CD8-positive, alpha-beta memory T cell (primary cell): ENCODE measurements around the gene METTL21C. TPM values are rescaled to one million over a fixed set of nuclear protein-coding genes. Genes with fewer than 3 reads are reported as not detected.

Experiments used
- CTCF ChIA-PET: fragments of 350-600 bp; sonication (Branson Sonifier 250); formaldehyde crosslinking; loops from one replicate; lab custom pipeline; 2021; ENCODE audit warnings: antibody characterized with exemption; lab: Charles Lee
- POLR2A ChIA-PET: fragments of 350-600 bp; sonication (Branson Sonifier 250); formaldehyde crosslinking; loops from one replicate; lab custom pipeline; 2021; ENCODE audit warnings: antibody characterized with exemption; lab: Charles Lee
- DNase-seq, 5 donors: peaks; one replicate each; pipeline versions ENCODE4 v3.0.0 to v3.0.0-alpha.2; 2020 to 2022; ENCODE audit warnings: mixed read lengths in 1 of 5
- H3K27ac ChIP-seq: one replicate; pipeline ENCODE4 v1.7.0; 2013; ENCODE audit warnings: low read depth, mild to moderate bottlenecking, low read length, moderate library complexity
- H3K27me3 ChIP-seq: 2 replicates; pipeline ENCODE4 v1.7.0; 2013; ENCODE audit warnings: low read length, mild to moderate bottlenecking; ENCODE audit not compliant: insufficient read depth, poor library complexity, severe bottlenecking
- H3K36me3 ChIP-seq: 2 replicates; pipeline ENCODE4 v1.7.0; 2013; ENCODE audit warnings: mild to moderate bottlenecking, low read length, moderate library complexity; ENCODE audit not compliant: insufficient read depth
- H3K4me1 ChIP-seq: 2 replicates; pipeline ENCODE4 v1.7.0; 2013; ENCODE audit warnings: mild to moderate bottlenecking, low read length, moderate library complexity; ENCODE audit not compliant: insufficient read depth
- H3K4me3 ChIP-seq: 2 replicates; pipeline ENCODE4 v1.7.0; 2013; ENCODE audit warnings: mild to moderate bottlenecking, low read length
- H3K9me3 ChIP-seq: 2 replicates; pipeline ENCODE4 v1.7.0; 2013; ENCODE audit warnings: mild to moderate bottlenecking, low read length
- H3K27ac Mint-ChIP-seq, 8 donors: one replicate each; pipeline ENCODE4 v1.8.0; 2020 to 2021; ENCODE audit warnings: mixed read lengths in 8 of 8, mild to moderate bottlenecking in 6 of 8, inconsistent platforms in 3 of 8, moderate library complexity in 3 of 8
- H3K27me3 Mint-ChIP-seq, 2 donors: one replicate each; pipeline ENCODE4 v1.8.0; 2020 to 2021; ENCODE audit warnings: mixed read lengths in 2 of 2, mild to moderate bottlenecking in 1 of 2, moderate library complexity in 1 of 2
- H3K36me3 Mint-ChIP-seq, 3 donors: one replicate each; pipeline ENCODE4 v1.8.0; 2020 to 2021; ENCODE audit warnings: mixed read lengths in 3 of 3, inconsistent platforms in 1 of 3, mild to moderate bottlenecking in 1 of 3
- H3K4me1 Mint-ChIP-seq, 3 donors: one replicate each; pipeline ENCODE4 v1.8.0; 2020 to 2021; ENCODE audit warnings: mixed read lengths in 3 of 3, inconsistent platforms in 1 of 3, mild to moderate bottlenecking in 1 of 3
- H3K4me3 Mint-ChIP-seq, 7 donors: one replicate each; pipeline ENCODE4 v1.8.0; 2020 to 2021; ENCODE audit warnings: mixed read lengths in 7 of 7, mild to moderate bottlenecking in 6 of 7, moderate library complexity in 4 of 7, inconsistent platforms in 2 of 7
- H3K9me3 Mint-ChIP-seq, 5 donors: one replicate each; pipeline ENCODE4 v1.8.0; 2020 to 2022; ENCODE audit warnings: mixed read lengths in 5 of 5, mild to moderate bottlenecking in 3 of 5, moderate library complexity in 2 of 5, inconsistent platforms in 1 of 5
- polyA plus RNA-seq: library from polyadenylated mRNA; unstranded; fragments of 300-500 nt; fragmentation: Illumina TruSeq; gene quantifications from one replicate; pipeline ENCODE4 v1.2.3, GENCODE V29; 2021
- total RNA-seq, 2 experiments: library from RNA; stranded (reverse); gene quantifications; one replicate each; pipeline ENCODE4 v1.2.3, GENCODE V29; 2021

METTL21C gene
- total and polyA plus RNA-seq, 3 experiments from 2014 or later, result not detected

DNA sequence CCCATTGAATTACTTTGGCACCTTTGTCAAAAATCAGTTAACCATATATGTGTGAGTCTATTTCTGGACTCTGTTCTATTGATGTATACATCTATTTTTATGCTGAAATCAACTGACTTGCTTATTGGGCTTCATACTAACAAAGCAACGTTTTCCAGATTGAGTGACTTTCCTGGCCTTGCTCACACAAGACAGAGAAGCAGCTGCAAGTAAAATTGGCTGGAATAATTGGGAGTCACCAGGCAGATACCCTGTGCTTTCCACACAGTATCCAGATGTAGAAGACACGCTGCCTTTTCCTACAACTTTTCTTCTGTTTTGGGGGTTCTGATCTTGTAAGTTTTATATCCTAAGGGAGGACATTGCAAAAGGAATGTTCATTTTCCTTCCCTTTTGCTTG lies 11.2 kb downstream of the METTL21C start:
- H3K4me1 ChIP-seq, result peaks cover 19% of the 10 kb centered on the region
- no peak overlapping the region for H3K27ac ChIP-seq
- no peaks in the 10 kb centered on the region for H3K36me3 ChIP-seq
- no peak overlapping the region for H3K4me3 ChIP-seq
- Mint-ChIP-seq H3K27me3 (no peaks in the 10 kb centered on the region), H3K4me1 (peaks cover 31 to 43% (median 40%) of the 10 kb centered on the region in 3 donors), H3K4me3 (no peak overlapping the region), H3K36me3 (peaks cover 0 to 11% (median 2%) of the 10 kb centered on the region in 3 donors), H3K27ac (peak overlapping the region in 2 of 8 donors; percentile 43 to 58), H3K9me3 (no peaks in the 10 kb centered on the region)
- H3K27me3 ChIP-seq, result no peaks in the 10 kb centered on the region
- ChIA-PET CTCF (no interaction called here), POLR2A (no interaction called here)
- no peaks in the 10 kb centered on the region for H3K9me3 ChIP-seq
- no peak for DNase-seq

DNA sequence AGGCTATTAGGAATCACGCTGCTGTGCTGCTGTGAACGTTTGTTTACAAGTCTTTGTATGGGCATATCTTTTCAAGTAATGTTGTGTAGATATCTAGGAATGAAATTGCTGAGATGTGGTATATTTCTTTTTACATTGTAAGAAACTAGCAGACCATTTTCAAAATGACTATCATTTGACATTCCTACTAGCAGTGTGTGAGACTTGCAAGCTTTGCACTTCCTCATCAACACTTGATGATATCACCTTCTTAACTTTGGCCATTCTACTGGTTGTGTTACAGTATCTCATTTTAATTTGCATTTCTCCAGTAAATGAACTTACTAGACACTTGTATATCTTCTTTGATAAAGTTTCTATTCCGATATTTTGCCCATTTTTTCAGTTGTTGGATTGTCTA lies 12.1 kb downstream of the METTL21C start:
- peak overlapping the region in 5 of 8 donors; percentile 8 to 31 (median 19) for H3K27ac Mint-ChIP-seq
- DNase-seq, result no peak
- H3K27ac ChIP-seq, result no peak overlapping the region
- H3K9me3 Mint-ChIP-seq, result no peaks in the 10 kb centered on the region
- peaks cover 15% of the 10 kb centered on the region for H3K4me1 ChIP-seq
- no peak overlapping the region for H3K4me3 Mint-ChIP-seq
- peaks cover 2 to 14% (median 4%) of the 10 kb centered on the region in 3 donors for H3K36me3 Mint-ChIP-seq
- H3K27me3 ChIP-seq, result no peaks in the 10 kb centered on the region
- H3K4me1 Mint-ChIP-seq, result peaks cover 31 to 43% (median 38%) of the 10 kb centered on the region in 3 donors
- H3K27me3 Mint-ChIP-seq, result no peaks in the 10 kb centered on the region
- ChIA-PET CTCF (no interaction called here), POLR2A (no interaction called here)
- no peak overlapping the region for H3K4me3 ChIP-seq
- H3K36me3 ChIP-seq, result no peaks in the 10 kb centered on the region
- H3K9me3 ChIP-seq, result no peaks in the 10 kb centered on the region

GRCh38 chr13:102682211-102682610 lies 12.6 kb downstream of the METTL21C start:
- no peak for DNase-seq
- Mint-ChIP-seq H3K4me3 (no peak overlapping the region), H3K27ac (peak overlapping the region in 2 of 8 donors; percentile 4 to 24), H3K27me3 (no peaks in the 10 kb centered on the region), H3K36me3 (peaks cover 3 to 19% (median 9%) of the 10 kb centered on the region in 3 donors), H3K4me1 (peaks cover 27 to 40% (median 33%) of the 10 kb centered on the region in 3 donors), H3K9me3 (no peaks in the 10 kb centered on the region)
- POLR2A ChIA-PET, result interaction anchor here (1.4 kb wide), 1 partner anchor 86 kb away, joined by 3 read pairs; no protein-coding TSS in a partner anchor
- no peak overlapping the region for H3K27ac ChIP-seq
- H3K4me3 ChIP-seq, result no peak overlapping the region
- peaks cover 11% of the 10 kb centered on the region for H3K4me1 ChIP-seq
- H3K36me3 ChIP-seq, result no peaks in the 10 kb centered on the region
- no peaks in the 10 kb centered on the region for H3K9me3 ChIP-seq
- no peaks in the 10 kb centered on the region for H3K27me3 ChIP-seq
- CTCF ChIA-PET, result no interaction called here

DNA sequence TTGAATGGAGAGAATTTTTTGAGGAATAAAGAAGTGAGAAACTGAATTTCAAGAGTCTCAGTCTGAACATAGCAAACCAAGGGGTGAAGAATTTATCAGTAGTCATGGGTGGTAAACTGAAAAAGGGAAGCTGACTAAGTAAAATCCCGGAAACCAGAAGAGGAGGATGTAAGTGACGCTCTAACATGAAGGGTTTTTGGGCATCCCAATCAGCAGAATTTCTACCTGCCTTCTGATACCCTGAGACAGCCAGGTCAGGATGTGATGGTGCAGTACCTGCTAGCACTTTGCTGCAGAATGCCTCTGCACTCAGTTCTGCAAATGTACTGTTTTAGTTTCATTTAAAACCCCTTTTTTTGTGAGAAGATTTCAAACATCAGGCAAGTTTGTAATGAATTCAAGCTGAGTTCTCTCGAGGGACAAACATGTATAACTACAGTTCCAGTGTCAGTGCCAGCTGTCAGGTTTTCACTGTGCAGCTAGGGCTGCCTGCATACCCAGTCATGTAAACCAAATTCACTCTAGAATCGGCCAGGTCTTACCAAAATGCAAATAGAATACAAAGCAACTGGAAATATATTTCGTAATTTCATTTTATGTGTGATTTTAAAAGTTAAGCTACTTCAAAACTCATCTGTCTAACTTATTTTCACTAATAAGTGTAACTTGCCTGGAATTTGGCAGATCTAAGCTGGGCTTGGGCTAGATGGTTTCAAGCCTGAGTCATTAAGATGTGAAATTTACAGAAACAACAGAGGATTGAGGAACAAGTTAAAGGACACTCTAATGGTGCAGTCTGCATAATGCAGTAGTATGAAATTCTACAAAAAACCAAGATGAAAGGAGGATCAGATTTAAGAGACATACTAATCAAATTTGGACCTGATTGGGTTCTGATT lies 13.8 kb downstream of the METTL21C start:
- Mint-ChIP-seq H3K36me3 (peaks cover 3 to 29% (median 12%) of the 10 kb centered on the region in 3 donors), H3K27me3 (no peaks in the 10 kb centered on the region), H3K4me1 (peaks cover 17 to 28% (median 22%) of the 10 kb centered on the region in 3 donors), H3K9me3 (no peaks in the 10 kb centered on the region), H3K4me3 (peak overlapping the region in 2 of 7 donors; percentile 5 to 6), H3K27ac (peak overlapping the region in 7 of 8 donors; percentile 26 to 94 (median 64))
- no peak overlapping the region for H3K27ac ChIP-seq
- H3K4me3 ChIP-seq, result no peak overlapping the region
- H3K27me3 ChIP-seq, result no peaks in the 10 kb centered on the region
- no peaks in the 10 kb centered on the region for H3K36me3 ChIP-seq
- CTCF ChIA-PET, result interaction anchor here (0.9 kb wide), 1 partner anchor 93 kb away, joined by 3 read pairs; the partner anchor contains the start of gene TEX30
- DNase-seq, result peak in 2 of 5 donors; percentile 1 to 17
- no peaks in the 10 kb centered on the region for H3K9me3 ChIP-seq
- POLR2A ChIA-PET, result interaction anchor here (1.4 kb wide), 1 partner anchor 85 kb away, joined by 3 read pairs; no protein-coding TSS in a partner anchor
- peaks cover 2% of the 10 kb centered on the region for H3K4me1 ChIP-seq

DNA sequence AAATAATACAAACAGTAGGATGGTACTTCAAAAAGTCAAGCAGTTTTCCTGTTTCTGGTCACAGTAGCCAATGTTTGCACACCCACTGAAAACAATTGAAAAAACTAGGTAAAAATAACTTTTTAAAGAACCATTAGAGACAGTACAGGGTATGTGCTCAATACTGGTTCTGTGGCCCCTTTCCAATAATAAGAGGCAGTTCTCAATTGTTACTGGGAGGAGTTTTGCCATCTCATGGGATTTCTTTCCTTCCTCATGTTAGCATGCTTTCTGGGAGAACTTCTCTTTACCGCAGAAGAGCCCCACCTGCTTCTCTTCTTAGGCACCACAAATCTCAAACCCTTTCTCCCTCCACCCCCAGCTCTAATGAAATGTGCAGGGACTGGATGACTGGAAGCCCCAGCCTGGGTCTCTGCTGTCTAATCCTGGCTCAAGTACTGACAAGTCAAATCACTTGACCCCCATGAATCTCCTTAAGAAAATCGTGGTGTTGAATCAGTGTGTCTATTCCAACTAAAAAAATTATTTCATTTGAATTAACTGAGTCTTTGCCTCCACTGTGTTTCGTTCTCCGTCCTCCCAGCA lies 14.6 kb downstream of the METTL21C start:
- Histone ChIP-seq H3K27me3 (no peaks in the 10 kb centered on the region), H3K27ac (no peak overlapping the region), H3K4me3 (no peak overlapping the region), H3K4me1 (no peaks in the 10 kb centered on the region), H3K9me3 (no peaks in the 10 kb centered on the region), H3K36me3 (no peaks in the 10 kb centered on the region)
- Mint-ChIP-seq H3K9me3 (no peaks in the 10 kb centered on the region), H3K4me3 (no peak overlapping the region), H3K36me3 (peaks cover 3 to 37% (median 14%) of the 10 kb centered on the region in 3 donors), H3K27ac (peak overlapping the region; percentile 7 to 94 (median 62)), H3K4me1 (peaks cover 13 to 24% (median 19%) of the 10 kb centered on the region in 3 donors), H3K27me3 (no peaks in the 10 kb centered on the region)
- POLR2A ChIA-PET, result no interaction called here
- CTCF ChIA-PET, result interaction anchor here (0.8 kb wide), 1 partner anchor 120 kb away, joined by 3 read pairs; no protein-coding TSS in a partner anchor
- DNase-seq, result no peak

GRCh38 chr13:102679449-102680132 lies 15.3 kb downstream of the METTL21C start:
- ChIA-PET POLR2A (no interaction called here), CTCF (interaction anchor here (0.8 kb wide), 1 partner anchor 120 kb away, joined by 3 read pairs; no protein-coding TSS in a partner anchor)
- peaks cover 13 to 24% (median 19%) of the 10 kb centered on the region in 3 donors for H3K4me1 Mint-ChIP-seq
- H3K4me3 Mint-ChIP-seq, result no peak overlapping the region
- peak overlapping the region in 4 of 8 donors; percentile 51 to 87 (median 68) for H3K27ac Mint-ChIP-seq
- no peak overlapping the region for H3K4me3 ChIP-seq
- H3K9me3 Mint-ChIP-seq, result no peaks in the 10 kb centered on the region
- H3K36me3 ChIP-seq, result peaks cover 3% of the 10 kb centered on the region
- no peaks in the 10 kb centered on the region for H3K27me3 ChIP-seq
- H3K4me1 ChIP-seq, result no peaks in the 10 kb centered on the region
- no peak overlapping the region for H3K27ac ChIP-seq
- no peaks in the 10 kb centered on the region for H3K9me3 ChIP-seq
- H3K36me3 Mint-ChIP-seq, result peaks cover 3 to 43% (median 14%) of the 10 kb centered on the region in 3 donors
- no peak for DNase-seq
- no peaks in the 10 kb centered on the region for H3K27me3 Mint-ChIP-seq

DNA sequence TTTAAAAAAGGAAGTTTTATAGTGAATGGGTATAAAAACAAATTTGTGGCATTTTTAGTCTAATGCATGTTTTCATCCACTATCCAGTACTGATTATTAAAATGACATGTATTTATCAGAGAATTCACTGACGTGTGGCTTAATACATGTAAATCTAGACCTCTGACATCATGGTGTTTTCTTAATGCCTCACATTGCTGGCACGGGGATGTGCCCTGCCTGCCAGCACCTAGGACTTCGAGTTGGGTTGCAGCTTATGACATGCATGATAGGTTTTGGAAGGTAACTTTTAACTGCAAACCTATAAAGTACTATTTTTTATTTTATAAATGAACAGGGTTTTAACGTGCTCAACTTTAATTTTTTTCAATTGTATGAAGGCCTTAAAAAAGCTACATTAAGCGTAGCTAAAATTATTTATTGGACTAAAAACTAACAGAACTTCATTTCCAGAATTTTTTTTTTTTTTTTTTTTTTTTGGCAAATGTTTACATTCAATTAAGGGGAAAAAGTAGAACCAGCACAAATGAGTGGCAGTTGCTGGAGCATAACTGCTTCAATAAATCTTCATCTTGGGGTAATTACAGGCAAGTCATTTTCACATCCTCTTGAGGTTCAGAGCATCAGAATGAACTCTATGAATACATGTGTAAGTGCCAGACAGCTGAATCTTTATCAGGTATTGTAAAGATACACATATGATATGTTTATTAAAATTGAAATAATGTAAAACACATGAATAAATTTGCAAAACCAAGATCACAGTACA lies 16.3 kb downstream of the METTL21C start:
- POLR2A ChIA-PET, result interaction anchor here (0.6 kb wide), 1 partner anchor 201 kb away, joined by 3 read pairs; no protein-coding TSS in a partner anchor
- H3K4me1 Mint-ChIP-seq, result peaks cover 13 to 24% (median 19%) of the 10 kb centered on the region in 3 donors
- CTCF ChIA-PET, result interaction anchor here (0.7 kb wide), 1 partner anchor 121 kb away, joined by 3 read pairs; no protein-coding TSS in a partner anchor
- H3K4me3 Mint-ChIP-seq, result no peak overlapping the region
- Histone ChIP-seq H3K36me3 (peaks cover 7% of the 10 kb centered on the region), H3K4me1 (no peaks in the 10 kb centered on the region), H3K27me3 (no peaks in the 10 kb centered on the region), H3K27ac (no peak overlapping the region), H3K9me3 (no peaks in the 10 kb centered on the region), H3K4me3 (no peak overlapping the region)
- no peaks in the 10 kb centered on the region for H3K9me3 Mint-ChIP-seq
- H3K27ac Mint-ChIP-seq, result peak overlapping the region in 1 of 8 donors; percentile 29
- no peak for DNase-seq
- peaks cover 3 to 52% (median 14%) of the 10 kb centered on the region in 3 donors for H3K36me3 Mint-ChIP-seq
- H3K27me3 Mint-ChIP-seq, result no peaks in the 10 kb centered on the region
